Measurements from ENCODE around the gene BLOC1S4. TPM values are rescaled to one million over a fixed set of nuclear protein-coding genes. Genes with fewer than 3 reads are reported as not detected.
A peak's percentile ranks its signal among the peaks of the same experiment; 100 is the strongest.

The BLOC1S4 gene
- total RNA-seq, 2 experiments from 2014 or later: 21.8 to 22.3 TPM

DNA sequence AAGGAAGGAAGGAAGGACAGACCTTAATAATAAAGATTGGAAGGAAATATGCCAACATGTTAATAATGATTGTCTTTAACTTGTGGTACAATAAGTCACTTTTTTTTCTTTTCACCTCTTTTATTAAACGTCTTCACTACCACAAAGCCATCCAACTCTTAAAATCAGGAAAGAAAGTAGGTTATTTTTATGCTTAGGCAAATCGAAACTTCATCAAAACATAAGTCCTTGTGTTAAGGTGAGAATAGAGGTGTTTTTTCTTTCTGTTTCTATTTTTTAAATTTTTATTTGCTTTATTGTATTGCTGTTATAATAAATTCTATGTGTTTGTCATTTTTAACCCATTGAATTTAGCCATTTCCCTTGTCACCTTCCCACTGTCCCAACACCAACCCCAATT, 26.5 kb downstream of the BLOC1S4 start:
- H3K4me3 Mint-ChIP-seq: no peak overlapping the region
- peaks cover 4% of the 10 kb centered on the region for H3K9me3 Mint-ChIP-seq (ENCODE audit: low read depth)
- no peaks in the 10 kb centered on the region for H3K36me3 Mint-ChIP-seq
- peak; percentile 45 for ATAC-seq
- peaks cover 15% of the 10 kb centered on the region for H3K4me1 Mint-ChIP-seq
- no peak overlapping the region for H3K27ac Mint-ChIP-seq
- peaks cover under 1% of the 10 kb centered on the region for H3K27me3 Mint-ChIP-seq
- CTCF ChIA-PET: interaction anchor here (0.9 to 1.3 kb wide), 3 partner anchors 22 to 131 kb away, joined by 3 to 4 read pairs (median 4); partner anchors contain the start of gene BLOC1S4
- DNase-seq: no peak

DNA sequence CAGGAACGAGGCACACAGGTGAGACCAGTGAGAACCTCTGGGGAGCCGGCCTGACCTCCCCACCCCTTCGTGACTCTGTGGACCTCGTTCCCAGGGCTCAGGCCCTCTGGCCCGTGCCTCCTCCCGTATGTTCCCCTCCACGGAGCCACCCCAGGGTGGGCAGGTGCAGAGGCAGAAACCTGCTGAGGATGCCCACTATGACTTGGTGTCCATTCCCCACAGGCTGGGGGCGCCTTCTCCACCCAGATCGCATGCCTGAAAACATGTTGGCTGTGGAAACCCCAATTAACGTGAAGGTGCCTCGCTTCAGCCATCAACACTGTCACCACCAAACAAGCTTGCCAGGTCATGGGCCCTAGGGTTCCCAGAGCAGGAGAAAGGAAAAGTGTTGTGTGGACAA, 27.0 kb downstream of the BLOC1S4 start:
- H3K4me1 Mint-ChIP-seq: peaks cover 15% of the 10 kb centered on the region
- no peak for DNase-seq
- no peak overlapping the region for H3K27ac Mint-ChIP-seq
- H3K36me3 Mint-ChIP-seq: no peaks in the 10 kb centered on the region
- CTCF ChIA-PET: interaction anchor here (0.9 to 1.3 kb wide), 3 partner anchors 22 to 131 kb away, joined by 3 to 4 read pairs (median 4); partner anchors contain the start of gene BLOC1S4
- H3K4me3 Mint-ChIP-seq: no peak overlapping the region
- no peaks in the 10 kb centered on the region for H3K27me3 Mint-ChIP-seq
- no peak for ATAC-seq
- H3K9me3 Mint-ChIP-seq (ENCODE audit: low read depth): peaks cover 4% of the 10 kb centered on the region

DNA sequence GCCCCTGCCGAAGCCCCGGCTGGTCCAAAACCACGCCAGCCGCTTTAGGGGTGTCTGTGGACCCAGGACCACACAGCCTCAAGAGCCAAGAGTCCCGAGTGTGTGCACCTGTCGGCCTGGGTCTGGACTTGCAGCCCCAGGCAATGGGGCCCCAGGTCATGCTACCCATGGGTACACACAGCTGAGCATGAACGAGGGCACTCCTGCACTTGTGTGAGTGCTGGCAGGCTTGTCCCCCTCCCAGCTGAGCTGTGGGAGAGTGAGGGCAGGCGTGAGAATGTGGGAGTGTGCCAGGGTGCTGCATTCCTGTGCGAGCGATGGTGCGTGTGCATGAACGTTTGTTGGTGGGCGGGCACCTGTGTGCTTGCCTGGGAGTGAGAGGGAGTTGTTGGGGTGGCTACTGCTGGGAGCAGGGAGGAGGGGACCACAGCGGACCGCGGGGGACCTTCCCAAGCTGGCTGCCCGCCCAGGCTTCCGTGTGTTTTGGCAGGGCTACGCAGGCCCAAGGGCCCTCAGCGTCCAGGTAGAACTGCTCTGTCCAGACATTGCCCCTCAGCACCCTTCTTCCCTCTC, 30.8 kb downstream of the BLOC1S4 start:
- Mint-ChIP-seq H3K4me3 (no peak overlapping the region), H3K27ac (no peak overlapping the region), H3K36me3 (no peaks in the 10 kb centered on the region)

DNA sequence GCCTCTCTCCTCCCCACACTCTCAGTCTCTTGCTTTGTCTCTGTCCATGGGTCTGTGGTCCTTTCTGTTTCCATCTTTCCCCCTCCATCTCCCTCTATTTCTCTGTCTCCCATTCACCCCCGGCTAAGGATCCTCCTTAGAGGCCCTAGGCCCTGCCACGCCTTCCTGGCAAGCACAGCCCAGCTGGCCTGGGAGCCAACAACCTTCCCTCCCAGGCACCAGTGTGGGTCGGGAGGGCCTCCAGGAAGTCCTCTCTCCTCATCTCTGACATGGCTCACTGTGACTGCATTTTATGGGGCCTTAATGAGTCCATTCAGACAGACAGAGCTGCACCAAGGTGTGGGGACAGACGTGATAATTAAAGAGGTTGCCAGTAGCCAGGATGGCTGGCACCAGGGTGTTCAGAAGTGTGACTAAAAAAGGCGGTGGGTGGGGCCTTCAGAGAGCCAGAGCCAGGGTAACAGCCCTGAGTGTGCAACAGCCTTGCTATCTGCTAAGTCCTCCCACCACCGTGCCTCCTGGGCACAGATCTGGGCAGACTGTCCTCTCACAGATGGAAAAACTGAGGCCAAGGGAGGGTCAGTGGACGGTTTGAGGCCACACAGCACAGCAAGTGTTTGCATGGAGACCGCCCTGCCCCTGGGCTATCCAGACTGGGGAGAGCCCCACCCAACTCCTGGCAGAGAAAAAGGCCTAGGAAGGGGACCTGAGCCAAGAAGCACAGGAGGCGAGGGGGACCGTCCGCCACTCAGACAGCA, 31.5 kb downstream of the BLOC1S4 start:
- Mint-ChIP-seq H3K27me3 (no peaks in the 10 kb centered on the region), H3K36me3 (no peaks in the 10 kb centered on the region), H3K4me1 (peaks cover 26% of the 10 kb centered on the region), H3K4me3 (no peak overlapping the region), H3K9me3 (ENCODE audit: low read depth) (no peaks in the 10 kb centered on the region), H3K27ac (no peak overlapping the region)
- CTCF ChIA-PET: no interaction called here
- no peak for ATAC-seq
- no peak for DNase-seq

More for the DNA sequence above, 30.8 kb downstream of the BLOC1S4 start:
- Mint-ChIP-seq H3K4me1 (peaks cover 24% of the 10 kb centered on the region), H3K9me3 (ENCODE audit: low read depth) (no peaks in the 10 kb centered on the region), H3K27me3 (no peaks in the 10 kb centered on the region)
- no peak for ATAC-seq
- DNase-seq: no peak
- CTCF ChIA-PET: no interaction called here

DNA sequence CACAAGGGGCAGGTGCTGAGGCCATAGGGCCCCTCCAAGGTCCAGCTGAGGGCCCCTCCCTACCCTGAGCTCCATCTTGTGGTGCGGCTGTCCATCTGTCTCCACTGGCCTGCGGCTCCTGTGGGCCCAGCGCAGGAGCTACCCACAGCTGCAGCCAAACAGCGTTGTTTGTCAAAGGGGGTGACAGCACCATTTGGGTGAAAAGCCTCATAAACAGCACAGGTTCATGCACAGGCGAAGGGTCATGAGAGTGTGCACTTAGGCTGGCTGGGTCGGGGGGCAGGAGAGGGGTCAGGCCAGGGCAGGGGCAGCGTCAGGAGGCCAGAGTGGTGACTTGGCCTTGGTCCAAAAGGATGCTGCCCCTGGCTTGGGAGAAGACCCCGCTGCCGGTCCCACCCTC, 32.3 kb downstream of the BLOC1S4 start:
- Mint-ChIP-seq H3K27me3 (no peaks in the 10 kb centered on the region), H3K36me3 (no peaks in the 10 kb centered on the region), H3K4me3 (no peak overlapping the region), H3K4me1 (peaks cover 20% of the 10 kb centered on the region), H3K9me3 (ENCODE audit: low read depth) (no peaks in the 10 kb centered on the region), H3K27ac (no peak overlapping the region)
- DNase-seq: no peak
- ATAC-seq: no peak
- CTCF ChIA-PET: no interaction called here

DNA sequence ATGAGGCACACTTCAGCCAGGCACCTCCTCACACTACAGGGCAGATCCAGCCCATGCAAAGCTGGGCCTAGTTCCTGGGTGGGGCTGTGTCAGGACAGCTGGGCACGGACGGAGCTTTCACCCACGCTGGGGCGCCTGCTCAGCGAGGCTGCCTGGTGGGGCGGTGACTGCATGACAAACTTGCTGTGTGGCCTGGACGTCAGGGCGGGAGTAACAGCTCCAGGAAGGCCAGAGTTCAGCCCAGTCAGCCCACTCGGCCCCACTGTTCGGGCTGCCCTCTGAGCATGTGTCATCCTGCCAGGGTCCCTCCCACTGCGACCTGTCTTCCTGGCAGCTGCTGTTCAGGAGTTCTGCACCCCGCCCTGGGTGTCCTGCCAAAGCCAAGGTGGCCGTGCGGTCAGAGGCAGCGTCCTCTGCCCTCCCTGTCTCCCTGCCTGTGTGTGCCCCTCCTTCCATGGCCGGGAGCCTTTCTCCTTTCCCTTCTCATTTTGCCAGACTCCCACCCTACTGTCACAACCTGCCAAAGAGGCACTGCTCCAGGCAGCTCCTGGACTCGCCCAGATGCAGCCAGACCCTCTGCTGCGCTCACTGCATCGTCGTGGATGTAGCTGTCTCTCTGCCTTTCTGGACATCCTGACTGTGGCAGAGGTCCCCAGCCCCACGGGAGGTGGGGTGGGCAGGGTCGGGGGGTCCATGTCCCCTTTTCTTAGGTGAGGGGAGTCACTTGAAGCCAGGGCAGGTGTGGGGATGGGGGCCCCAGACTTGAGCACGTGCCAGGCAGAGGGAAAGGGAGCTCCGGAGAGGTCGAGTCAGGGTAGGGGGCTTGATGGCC, 33.6 kb downstream of the BLOC1S4 start:
- H3K27me3 Mint-ChIP-seq: no peaks in the 10 kb centered on the region
- H3K4me1 Mint-ChIP-seq: peaks cover 17% of the 10 kb centered on the region
- H3K36me3 Mint-ChIP-seq: no peaks in the 10 kb centered on the region
- H3K27ac Mint-ChIP-seq: no peak overlapping the region
- no peak for DNase-seq
- no peaks in the 10 kb centered on the region for H3K9me3 Mint-ChIP-seq (ENCODE audit: low read depth)
- CTCF ChIA-PET: no interaction called here
- no peak for ATAC-seq
- no peak overlapping the region for H3K4me3 Mint-ChIP-seq

DNA sequence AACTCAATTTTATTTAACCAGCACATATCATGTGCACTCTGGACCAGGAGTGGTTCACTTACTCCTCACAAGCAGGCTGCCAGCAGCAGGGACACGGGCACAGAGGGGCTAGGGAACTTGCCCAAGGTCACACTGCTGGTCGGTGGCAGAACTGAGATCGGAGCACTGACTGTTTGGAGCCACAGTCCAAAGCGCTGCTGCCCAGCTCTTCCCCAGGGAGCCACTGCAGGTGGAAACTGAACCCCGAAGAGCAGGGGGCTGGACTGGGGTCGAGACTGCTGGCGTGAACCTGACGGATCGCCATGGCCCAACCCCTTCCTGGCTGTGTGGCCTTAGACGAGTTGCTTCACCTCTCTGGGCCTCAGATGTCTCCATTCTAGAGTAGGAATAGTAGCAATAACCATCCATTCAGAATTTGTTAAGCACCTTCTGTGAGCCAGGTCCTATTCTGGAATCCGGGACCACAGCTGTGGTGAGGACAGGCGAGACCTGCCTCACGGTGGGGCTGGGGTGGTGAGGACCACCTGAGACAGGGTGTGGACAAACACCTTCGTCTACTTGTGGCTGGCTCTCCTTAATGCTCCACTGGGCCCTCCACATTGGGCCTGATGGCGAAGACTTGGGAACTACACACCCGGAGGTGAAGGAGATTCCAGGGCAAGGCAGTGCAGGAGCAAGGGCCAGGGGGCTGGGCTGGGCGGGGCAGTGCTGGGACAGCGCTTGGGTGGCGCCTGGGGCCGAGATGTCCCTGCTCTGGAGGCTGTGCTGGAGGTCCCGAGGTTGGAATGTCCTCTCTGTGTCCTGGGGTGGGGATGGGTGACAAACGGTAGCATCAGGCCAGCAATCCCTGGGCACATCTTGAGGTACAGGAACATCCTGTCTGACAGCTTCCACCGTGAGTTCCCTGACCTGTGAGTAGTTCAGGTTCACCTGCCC, 34.6 kb downstream of the BLOC1S4 start:
- H3K4me3 Mint-ChIP-seq: peak overlapping the region; percentile 75
- ATAC-seq (no peak), DNase-seq (no peak)
- CTCF ChIA-PET: interaction anchor here (1.2 kb wide), 1 partner anchor 320 kb away, joined by 4 read pairs; no protein-coding TSS in a partner anchor
- peaks cover 17% of the 10 kb centered on the region for H3K4me1 Mint-ChIP-seq
- no peaks in the 10 kb centered on the region for H3K27me3 Mint-ChIP-seq
- no peaks in the 10 kb centered on the region for H3K9me3 Mint-ChIP-seq (ENCODE audit: low read depth)
- H3K27ac Mint-ChIP-seq: peak overlapping the region; percentile 90
- no peaks in the 10 kb centered on the region for H3K36me3 Mint-ChIP-seq

DNA sequence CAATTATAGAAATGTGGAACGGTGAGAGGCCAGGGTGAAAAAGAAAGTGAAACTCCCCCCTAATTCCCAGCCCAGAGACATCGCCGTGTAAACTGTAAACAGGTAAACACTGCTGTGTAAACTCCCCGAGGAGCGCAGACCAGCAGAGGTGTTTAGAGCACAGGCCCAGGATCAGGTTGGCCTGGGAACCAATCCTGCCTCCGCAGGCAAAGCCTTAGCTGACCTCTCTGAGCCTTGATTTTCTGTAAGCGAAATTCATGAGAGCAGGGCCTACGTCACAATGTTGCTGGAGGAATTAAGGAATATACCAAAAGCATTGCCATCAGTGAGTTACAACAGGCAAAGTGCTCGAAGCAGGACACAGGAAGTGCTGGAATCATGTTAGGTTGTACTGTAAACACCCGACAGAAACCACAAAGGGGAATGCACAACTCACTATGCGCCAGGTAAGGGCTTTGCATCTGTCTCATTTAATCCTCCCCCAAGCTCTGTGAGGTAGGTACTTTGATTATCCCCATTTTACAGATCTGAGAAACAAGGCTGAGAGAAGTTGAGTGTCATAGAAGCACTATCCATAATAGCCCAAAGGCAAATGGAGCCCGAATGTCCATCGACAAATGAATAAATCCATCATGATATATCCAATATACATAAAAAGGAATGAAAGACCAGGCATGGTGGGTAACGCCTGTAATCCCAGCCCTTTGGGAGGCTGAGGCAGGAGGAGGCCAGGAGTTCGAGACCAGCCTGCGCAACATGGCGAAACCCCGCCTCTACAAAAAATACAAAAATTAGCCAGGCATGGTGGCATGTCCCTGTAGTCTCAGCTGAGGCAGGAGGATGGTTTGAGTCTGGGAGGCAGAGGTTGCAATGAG, 35.9 kb downstream of the BLOC1S4 start:
- CTCF ChIA-PET: interaction anchor here (1.2 kb wide), 1 partner anchor 319 kb away, joined by 4 read pairs; no protein-coding TSS in a partner anchor
- peaks cover 17% of the 10 kb centered on the region for H3K4me1 Mint-ChIP-seq
- peak overlapping the region; percentile 90 for H3K27ac Mint-ChIP-seq
- peak overlapping the region; percentile 75 for H3K4me3 Mint-ChIP-seq
- no peaks in the 10 kb centered on the region for H3K36me3 Mint-ChIP-seq
- peak; percentile 79 for ATAC-seq
- no peaks in the 10 kb centered on the region for H3K9me3 Mint-ChIP-seq (ENCODE audit: low read depth)
- DNase-seq: peak; percentile 53
- no peaks in the 10 kb centered on the region for H3K27me3 Mint-ChIP-seq

DNA sequence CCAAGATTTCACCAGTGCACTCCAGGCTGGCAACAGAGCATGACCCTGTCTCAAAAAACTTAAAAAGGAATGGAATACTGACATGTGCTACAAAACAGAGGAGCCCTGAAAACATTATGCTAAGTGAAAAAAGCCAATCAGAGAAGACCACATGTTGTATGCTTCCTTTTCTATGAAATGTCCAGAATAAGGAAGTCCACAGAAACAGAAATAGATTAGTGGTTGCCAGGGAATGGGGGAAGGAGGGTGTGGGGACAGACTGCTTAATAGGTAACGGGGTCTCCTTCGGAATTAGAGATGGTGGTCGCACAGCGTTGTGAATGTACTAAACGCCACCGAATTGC, 36.5 kb downstream of the BLOC1S4 start:
- H3K27ac Mint-ChIP-seq: no peak overlapping the region
- DNase-seq: no peak
- no peaks in the 10 kb centered on the region for H3K36me3 Mint-ChIP-seq
- no peaks in the 10 kb centered on the region for H3K9me3 Mint-ChIP-seq (ENCODE audit: low read depth)
- H3K27me3 Mint-ChIP-seq: no peaks in the 10 kb centered on the region
- peaks cover 17% of the 10 kb centered on the region for H3K4me1 Mint-ChIP-seq
- H3K4me3 Mint-ChIP-seq: no peak overlapping the region
- ATAC-seq: no peak
- CTCF ChIA-PET: no interaction called here

DNA sequence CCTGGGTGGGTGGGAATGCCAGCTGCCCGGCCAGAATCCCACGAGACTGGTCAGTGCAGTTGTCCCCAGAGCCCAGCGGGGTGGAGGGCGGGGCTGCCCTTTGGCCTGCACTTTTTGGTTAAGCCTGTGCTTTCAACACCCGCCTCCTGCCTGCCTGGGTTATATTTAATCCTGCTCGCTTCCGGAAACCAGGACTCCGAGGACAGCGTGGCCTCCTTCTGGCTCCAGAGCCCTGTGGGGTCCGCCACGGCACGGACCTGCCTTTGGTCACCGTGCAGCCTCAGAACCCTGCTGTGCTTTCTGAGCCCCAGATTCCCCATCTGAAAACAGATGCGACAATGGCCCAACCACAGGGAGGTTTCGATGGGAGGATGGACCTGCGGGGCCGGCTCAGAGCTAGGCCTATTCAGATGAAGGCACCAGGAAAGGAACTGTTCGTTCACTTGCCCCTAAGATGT, 37.2 kb downstream of the BLOC1S4 start:
- no peak for DNase-seq
- no peaks in the 10 kb centered on the region for H3K36me3 Mint-ChIP-seq

DNA sequence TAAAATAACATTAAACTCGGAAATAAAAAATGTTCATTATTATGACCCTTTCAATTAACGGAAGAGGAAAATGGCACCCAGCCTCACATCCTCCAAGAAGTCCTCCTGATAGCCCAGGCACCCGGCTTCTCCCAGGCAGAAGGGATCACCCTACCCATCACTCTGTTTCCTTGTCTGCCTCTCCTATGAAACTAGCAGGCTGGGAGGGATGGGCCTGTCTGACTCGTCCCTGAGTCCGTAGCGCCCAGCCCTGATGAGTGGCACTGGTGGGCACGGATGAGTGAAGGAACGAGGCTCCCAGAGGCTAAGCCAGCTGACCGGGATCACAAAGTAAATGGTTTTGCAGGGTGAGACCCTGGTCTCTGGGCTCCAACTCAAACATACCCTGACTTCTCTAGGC, 37.9 kb downstream of the BLOC1S4 start:
- Mint-ChIP-seq H3K27me3 (no peaks in the 10 kb centered on the region), H3K27ac (no peak overlapping the region), H3K36me3 (no peaks in the 10 kb centered on the region), H3K9me3 (ENCODE audit: low read depth) (no peaks in the 10 kb centered on the region), H3K4me1 (peaks cover 17% of the 10 kb centered on the region), H3K4me3 (no peak overlapping the region)
- DNase-seq (no peak), ATAC-seq (no peak)
- CTCF ChIA-PET: no interaction called here

More for the DNA sequence above, 37.2 kb downstream of the BLOC1S4 start:
- Mint-ChIP-seq H3K27ac (no peak overlapping the region), H3K9me3 (ENCODE audit: low read depth) (no peaks in the 10 kb centered on the region), H3K27me3 (no peaks in the 10 kb centered on the region), H3K4me3 (no peak overlapping the region), H3K4me1 (peaks cover 17% of the 10 kb centered on the region)
- CTCF ChIA-PET: no interaction called here
- no peak for ATAC-seq

DNA sequence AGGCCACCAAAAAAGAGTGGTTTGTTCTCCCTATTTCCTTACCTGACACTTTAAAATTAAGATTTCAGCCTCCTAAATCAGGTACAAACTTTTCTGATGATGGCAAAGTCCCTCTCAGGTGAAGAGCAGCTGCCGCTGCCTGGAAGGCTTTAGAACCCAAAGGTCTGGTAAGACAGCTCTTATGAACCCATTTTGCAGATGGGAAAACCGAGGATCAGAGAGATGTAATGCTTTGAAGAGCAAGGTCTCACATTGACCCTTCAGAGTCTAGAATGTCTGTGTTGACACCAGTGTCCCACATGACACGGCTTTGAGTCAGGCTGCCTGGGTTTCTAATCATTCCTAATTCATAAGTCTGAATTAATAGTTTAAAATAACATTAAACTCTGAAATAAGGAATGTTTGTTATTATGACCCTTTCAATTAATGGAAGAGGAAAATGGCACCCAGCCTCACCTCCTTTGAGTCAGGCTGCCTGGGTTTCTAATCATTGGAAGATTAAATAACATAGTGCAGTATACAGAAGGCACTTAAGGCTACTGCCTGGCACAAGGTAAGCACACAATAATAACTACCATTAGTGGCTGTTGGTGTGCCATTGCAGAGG, 38.6 kb downstream of the BLOC1S4 start:
- peaks cover under 1% of the 10 kb centered on the region for H3K27me3 Mint-ChIP-seq
- H3K9me3 Mint-ChIP-seq (ENCODE audit: low read depth): no peaks in the 10 kb centered on the region
- DNase-seq (no peak), ATAC-seq (no peak)
- no peak overlapping the region for H3K27ac Mint-ChIP-seq
- CTCF ChIA-PET: interaction anchor here (1.1 kb wide), 1 partner anchor 288 kb away, joined by 3 read pairs; the partner anchor contains the start of gene TADA2B
- H3K36me3 Mint-ChIP-seq: no peaks in the 10 kb centered on the region
- peaks cover 17% of the 10 kb centered on the region for H3K4me1 Mint-ChIP-seq
- no peak overlapping the region for H3K4me3 Mint-ChIP-seq

Measured in activated CD8-positive, alpha-beta memory T cell treated with anti-CD3 and anti-CD28 coated beads, Interleukin-2, amount 10 ng/mL, durations not matched to agents 7 days and 5 days (primary cell).